ENCODE data around the gene TSHZ2.

DNA sequence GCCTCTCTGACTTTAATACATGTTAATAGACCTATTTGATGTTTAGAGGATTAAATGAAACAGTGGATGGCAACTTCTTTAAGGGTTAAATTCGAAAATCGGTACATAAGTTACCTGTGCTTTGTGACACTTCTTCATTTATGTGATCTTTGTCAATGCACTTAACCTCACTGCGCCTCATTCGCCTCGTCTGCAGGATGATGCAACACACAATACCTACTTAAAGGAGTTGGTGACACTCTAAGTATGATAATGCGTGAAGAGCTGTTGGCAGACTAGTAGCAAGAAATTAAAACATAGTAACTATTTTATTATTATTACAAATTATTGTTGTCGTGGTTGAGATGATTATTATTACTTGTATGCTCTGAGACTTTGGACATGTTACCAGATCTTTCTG lies 92.8 kb downstream of the TSHZ2 start:
- TF ChIP-seq CTCF (IDR thresholded peaks at IDR 0.05) = no peak
- TF ChIP-seq POLR2A (IDR thresholded peaks at IDR 0.05) = no peak
- TF ChIP-seq POLR2AphosphoS5 (IDR thresholded peaks at IDR 0.05) = no peak
- TF ChIP-seq EP300 (IDR thresholded peaks at IDR 0.05) = no peak
